H9 (cell line): Measurements from ENCODE around the gene ELOF1. TPM values are rescaled to one million over a fixed set of nuclear protein-coding genes. Genes with fewer than 3 reads are reported as not detected.
A peak's percentile ranks its signal among the peaks of the same experiment; 100 is the strongest.

Experiments
- DNase-seq: peaks from one replicate; pipeline ENCODE4 v3.0.0-alpha.2; 2017
- H2AFZ ChIP-seq: one replicate; pipeline ENCODE4 v1.6.1; 2013; ENCODE audit warnings: mild to moderate bottlenecking, low read length, control low read depth, moderate library complexity
- H2AK5ac ChIP-seq: 2 replicates; pipeline ENCODE4 v1.6.1; 2013; ENCODE audit warnings: low read length, control low read depth, mixed read lengths; ENCODE audit not compliant: insufficient read length
- H2BK120ac ChIP-seq: one replicate; pipeline ENCODE4 v1.6.1; 2013; ENCODE audit warnings: low read depth, mild to moderate bottlenecking, low read length, control low read depth, inconsistent platforms; ENCODE audit not compliant: poor library complexity, severe bottlenecking
- H2BK12ac ChIP-seq: 2 replicates; pipeline ENCODE4 v1.6.1; 2013; ENCODE audit warnings: low read length, control low read depth, mixed read lengths, low read depth; ENCODE audit not compliant: insufficient read length
- H2BK15ac ChIP-seq: 2 replicates; pipeline ENCODE4 v1.6.1; 2013; ENCODE audit warnings: low read depth, low read length, control low read depth
- H2BK20ac ChIP-seq: one replicate; pipeline ENCODE4 v1.6.1; 2013; ENCODE audit warnings: low read depth, mild to moderate bottlenecking, low read length, control low read depth, inconsistent platforms; ENCODE audit not compliant: poor library complexity, severe bottlenecking
- H2BK5ac ChIP-seq: 2 replicates; pipeline ENCODE4 v1.6.1; 2013; ENCODE audit warnings: low read length, control low read depth, mixed read lengths; ENCODE audit not compliant: insufficient read length
- H3K14ac ChIP-seq: 2 replicates; pipeline ENCODE4 v1.6.1; 2013; ENCODE audit warnings: low read length, control low read depth; ENCODE audit not compliant: insufficient read depth
- H3K18ac ChIP-seq: 2 replicates; pipeline ENCODE4 v1.6.1; 2013; ENCODE audit warnings: low read depth, mild to moderate bottlenecking, mixed read lengths, low read length, control low read depth; ENCODE audit not compliant: insufficient read length
- H3K23ac ChIP-seq: 2 replicates; pipeline ENCODE4 v1.6.1; 2013; ENCODE audit warnings: low read length, control low read depth, mixed read lengths, low read depth; ENCODE audit not compliant: insufficient read length
- H3K23me2 ChIP-seq: 2 replicates; pipeline ENCODE4 v1.6.1; 2013; ENCODE audit warnings: low read depth, mild to moderate bottlenecking, mixed read lengths, low read length, control low read depth; ENCODE audit not compliant: insufficient read length, poor library complexity, severe bottlenecking
- H3K27ac ChIP-seq: 2 replicates; pipeline ENCODE4 v1.5.1; 2013; ENCODE audit warnings: low read length, control low read depth, mixed read lengths, low read depth; ENCODE audit not compliant: insufficient read length
- H3K27me3 ChIP-seq: 2 replicates; pipeline ENCODE4 v1.6.1; 2013; ENCODE audit warnings: low read length, control low read depth, inconsistent platforms; ENCODE audit not compliant: insufficient read depth
- H3K4ac ChIP-seq: 2 replicates; pipeline ENCODE4 v1.6.1; 2013; ENCODE audit warnings: low read depth, mild to moderate bottlenecking, control low read depth, inconsistent platforms, low read length, moderate library complexity
- H3K4me1 ChIP-seq: 2 replicates; pipeline ENCODE4 v1.6.1; 2013; ENCODE audit warnings: low read length, control low read depth, inconsistent platforms; ENCODE audit not compliant: insufficient read depth
- H3K4me2 ChIP-seq: 2 replicates; pipeline ENCODE4 v1.6.1; 2013; ENCODE audit warnings: low read length, control low read depth, mixed read lengths; ENCODE audit not compliant: insufficient read length, insufficient read depth
- H3K56ac ChIP-seq: 2 replicates; pipeline ENCODE4 v1.6.1; 2013; ENCODE audit warnings: low read depth, mild to moderate bottlenecking, mixed read lengths, low read length, control low read depth; ENCODE audit not compliant: insufficient read length
- H3K79me1 ChIP-seq: 2 replicates; pipeline ENCODE4 v1.6.1; 2013; ENCODE audit warnings: low read depth, mild to moderate bottlenecking, moderate library complexity, low read length, control low read depth, inconsistent platforms; ENCODE audit not compliant: insufficient read depth, poor library complexity, severe bottlenecking
- H3K79me2 ChIP-seq: 2 replicates; pipeline ENCODE4 v1.6.1; 2013; ENCODE audit warnings: low read length, control low read depth, inconsistent platforms; ENCODE audit not compliant: insufficient read depth
- H3K9ac ChIP-seq: 2 replicates; pipeline ENCODE4 v1.6.1; 2013; ENCODE audit warnings: low read length, control low read depth, mixed read lengths; ENCODE audit not compliant: insufficient read length; ENCODE audit errors: extremely low read depth
- H3K9me3 ChIP-seq: one replicate; pipeline ENCODE4 v1.6.1; 2013; ENCODE audit warnings: low read depth, low read length, inconsistent platforms; ENCODE audit not compliant: control insufficient read depth
- H3T11ph ChIP-seq: one replicate; pipeline ENCODE4 v1.6.1; 2013; ENCODE audit warnings: mild to moderate bottlenecking, low read length, control low read depth, inconsistent platforms
- H4K20me1 ChIP-seq: one replicate; pipeline ENCODE4 v1.6.1; 2013; ENCODE audit not compliant: control insufficient read depth, insufficient read length, insufficient read depth
- H4K5ac ChIP-seq: 2 replicates; pipeline ENCODE4 v1.6.1; 2013; ENCODE audit warnings: low read depth, mild to moderate bottlenecking, mixed read lengths, low read length, control low read depth; ENCODE audit not compliant: insufficient read length
- H4K8ac ChIP-seq: replicated peaks from 2 replicates; pipeline ENCODE4 v1.6.1; 2013; ENCODE audit warnings: low read length, control low read depth, mixed read lengths, low read depth; ENCODE audit not compliant: insufficient read length
- H4K91ac ChIP-seq: 2 replicates; pipeline ENCODE4 v1.6.1; 2013; ENCODE audit warnings: low read depth, mild to moderate bottlenecking, moderate library complexity, mixed read lengths, low read length, control low read depth; ENCODE audit not compliant: insufficient read length
- H3K27ac Mint-ChIP-seq, 3 experiments: 2 replicates in 2 of 3; 3 replicates in 1 of 3; pipeline ENCODE4 v1.8.0; 2020 to 2021; ENCODE audit warnings: mixed read lengths in 3 of 3, mild to moderate bottlenecking in 1 of 3, moderate library complexity in 1 of 3
- H3K27me3 Mint-ChIP-seq: 2 replicates; pipeline ENCODE4 v1.8.0; 2021; ENCODE audit warnings: low read depth, mild to moderate bottlenecking, moderate library complexity, mixed read lengths
- H3K36me3 Mint-ChIP-seq, 3 experiments: 2 replicates in 2 of 3; 3 replicates in 1 of 3; pipeline ENCODE4 v1.8.0; 2020 to 2021; ENCODE audit warnings: low read depth in 3 of 3, mixed read lengths in 3 of 3; ENCODE audit not compliant: insufficient read depth in 1 of 3
- H3K4me1 Mint-ChIP-seq, 2 experiments: 2 replicates each; pipeline ENCODE4 v1.8.0; 2020; ENCODE audit warnings: mixed read lengths in 2 of 2
- H3K4me3 Mint-ChIP-seq, 2 experiments: 2 replicates in 1 of 2; 3 replicates in 1 of 2; pipeline ENCODE4 v1.8.0; 2020 to 2021; ENCODE audit warnings: mild to moderate bottlenecking in 2 of 2, mixed read lengths in 2 of 2, moderate library complexity in 1 of 2
- H3K9me3 Mint-ChIP-seq, 2 experiments: 2 replicates in 1 of 2; 3 replicates in 1 of 2; pipeline ENCODE4 v1.8.0; 2020; ENCODE audit warnings: mild to moderate bottlenecking in 2 of 2, mixed read lengths in 2 of 2, moderate library complexity in 1 of 2
- whole genome bisulfite sequencing: extraction: QIAGEN DNeasy Blood & Tissue Kit; methylation state at CpG from one replicate; pipeline ENCODE4 v1.1.7; 2013; ENCODE audit warnings: missing lambda C conversion rate, low lambda C conversion rate, mixed read lengths; ENCODE audit not compliant: insufficient read length; ENCODE audit errors: extremely low coverage; 5-methylcytosine and 5-hydroxymethylcytosine counted together
- total RNA-seq: library from RNA; stranded (reverse); gene quantifications from 2 replicates; pipeline ENCODE4 v1.2.1, GENCODE V29; 2021
- TF ChIP-seq, protein P1 (sequence below): fragments of 200-600 bp; sonication (generic); conservative IDR thresholded peaks from 3 replicates; pipeline ENCODE4 v1.8.0; 2021; ENCODE audit warnings: antibody characterized with exemption, mild to moderate bottlenecking

ELOF1 gene
- total RNA-seq, 1 experiment from 2014 or later = 84.9 TPM

- whole genome bisulfite sequencing = no CpG with 5 or more reads among the region's 5 CpGs
- H2AK5ac ChIP-seq = no peak overlapping the region
- no peaks in the 10 kb centered on the region for H3K9me3 ChIP-seq
- H4K91ac ChIP-seq = no peak overlapping the region
- no peak overlapping the region for H3K4ac ChIP-seq
- H2AFZ ChIP-seq = no peak overlapping the region
- no peak overlapping the region for H3T11ph ChIP-seq
- H2BK15ac ChIP-seq = no peak overlapping the region
- no peaks in the 10 kb centered on the region for H3K27me3 ChIP-seq
- Mint-ChIP-seq H3K4me3 (peak overlapping the region in 1 of 2 experiments; percentile 3; a peak in 1 of 5 replicates), H3K36me3 (no peaks in the 10 kb centered on the region), H3K27ac (no peak overlapping the region; a peak in 1 of 7 replicates), H3K9me3 (no peaks in the 10 kb centered on the region; a peak in 1 of 5 replicates), H3K27me3 (peaks cover 20% of the 10 kb centered on the region), H3K4me1 (peaks cover 10 to 21% of the 10 kb centered on the region in 2 experiments)
- H4K8ac ChIP-seq = no peak overlapping the region
- no peaks in the 10 kb centered on the region for H4K20me1 ChIP-seq
- H3K27ac ChIP-seq = no peak overlapping the region
- H3K79me2 ChIP-seq = no peaks in the 10 kb centered on the region
- TF ChIP-seq, protein P1, sequence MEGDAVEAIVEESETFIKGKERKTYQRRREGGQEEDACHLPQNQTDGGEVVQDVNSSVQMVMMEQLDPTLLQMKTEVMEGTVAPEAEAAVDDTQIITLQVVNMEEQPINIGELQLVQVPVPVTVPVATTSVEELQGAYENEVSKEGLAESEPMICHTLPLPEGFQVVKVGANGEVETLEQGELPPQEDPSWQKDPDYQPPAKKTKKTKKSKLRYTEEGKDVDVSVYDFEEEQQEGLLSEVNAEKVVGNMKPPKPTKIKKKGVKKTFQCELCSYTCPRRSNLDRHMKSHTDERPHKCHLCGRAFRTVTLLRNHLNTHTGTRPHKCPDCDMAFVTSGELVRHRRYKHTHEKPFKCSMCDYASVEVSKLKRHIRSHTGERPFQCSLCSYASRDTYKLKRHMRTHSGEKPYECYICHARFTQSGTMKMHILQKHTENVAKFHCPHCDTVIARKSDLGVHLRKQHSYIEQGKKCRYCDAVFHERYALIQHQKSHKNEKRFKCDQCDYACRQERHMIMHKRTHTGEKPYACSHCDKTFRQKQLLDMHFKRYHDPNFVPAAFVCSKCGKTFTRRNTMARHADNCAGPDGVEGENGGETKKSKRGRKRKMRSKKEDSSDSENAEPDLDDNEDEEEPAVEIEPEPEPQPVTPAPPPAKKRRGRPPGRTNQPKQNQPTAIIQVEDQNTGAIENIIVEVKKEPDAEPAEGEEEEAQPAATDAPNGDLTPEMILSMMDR = no peak
- H4K5ac ChIP-seq = no peak overlapping the region
- no peaks in the 10 kb centered on the region for H3K4me1 ChIP-seq
- no peak overlapping the region for H3K9ac ChIP-seq
- H3K79me1 ChIP-seq = no peaks in the 10 kb centered on the region
- no peak overlapping the region for H2BK20ac ChIP-seq
- peaks cover 6% of the 10 kb centered on the region for H3K23me2 ChIP-seq
- H2BK5ac ChIP-seq = no peak overlapping the region
- H3K23ac ChIP-seq = no peak overlapping the region
- no peak overlapping the region for H3K56ac ChIP-seq
- no peak overlapping the region for H3K18ac ChIP-seq
- no peak for DNase-seq
- H2BK12ac ChIP-seq = no peak overlapping the region
- H2BK120ac ChIP-seq = no peak overlapping the region
- H3K4me2 ChIP-seq = no peak overlapping the region
- no peak overlapping the region for H3K14ac ChIP-seq
Measured at GRCh38 chr19:11534948-11535347, 24.1 kb downstream of the ELOF1 start.
